WERI-Rb-1 (cell line): ENCODE measurements around the gene CSAG1.
"Not testable (repeated sequence)": the region's sequence is repeated elsewhere in the genome, so short reads cannot be mapped to it uniquely, and the experiment has no call there.

ENCODE experiments used
- DNase-seq: peaks from one replicate; pipeline ENCODE4 v3.0.0-alpha.2; 2020
- H3K27ac ChIP-seq: fragments of 250-450 bp; sonication (Bioruptor Pico); 2 replicates; pipeline ENCODE4 v1.5.1; 2020; ENCODE audit warnings: mild to moderate bottlenecking, moderate library complexity
- H3K27me3 ChIP-seq: fragments of 250-450 bp; sonication (Bioruptor Pico); 2 replicates; pipeline ENCODE4 v1.5.1; 2021; ENCODE audit warnings: mild to moderate bottlenecking, low read depth, moderate library complexity; ENCODE audit not compliant: insufficient read depth, severe bottlenecking
- H3K36me3 ChIP-seq: fragments of 250-450 bp; sonication (Bioruptor Pico); 2 replicates; pipeline ENCODE4 v1.5.1; 2020; ENCODE audit warnings: mild to moderate bottlenecking, moderate library complexity
- H3K4me3 ChIP-seq: 2 replicates; pipeline ENCODE4 v1.5.1; 2011; ENCODE audit warnings: low read depth, mild to moderate bottlenecking, control low read depth, low read length
- H3K9me3 ChIP-seq: fragments of 250-450 bp; sonication (Bioruptor Pico); 2 replicates; pipeline ENCODE4 v1.5.1; 2021; ENCODE audit warnings: mild to moderate bottlenecking, moderate library complexity; ENCODE audit not compliant: severe bottlenecking

The CSAG1 gene

DNA sequence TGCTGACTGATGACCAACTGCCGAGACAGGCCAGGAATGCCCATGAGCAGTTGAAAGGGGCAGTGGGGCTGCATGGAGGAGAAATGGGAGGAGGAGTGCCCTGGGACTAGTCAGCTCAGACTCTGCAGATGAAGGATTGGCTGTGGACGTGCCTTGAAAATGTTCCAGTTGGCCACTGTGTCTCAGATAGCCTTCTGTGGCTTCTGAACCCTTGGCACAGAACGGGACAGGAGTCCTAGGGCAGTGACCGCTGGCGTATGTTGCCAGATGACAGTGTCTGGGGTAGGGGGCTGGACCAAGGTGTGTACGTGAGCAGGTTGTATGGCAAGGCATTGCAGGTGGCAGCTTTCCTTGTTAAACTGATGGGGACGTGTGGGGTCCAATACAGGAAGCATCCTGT, 27.0 kb downstream of the CSAG1 start:
- not testable (repeated sequence) for H3K36me3 ChIP-seq, H3K4me3 ChIP-seq, H3K27ac ChIP-seq, H3K9me3 ChIP-seq, H3K27me3 ChIP-seq, DNase-seq

DNA sequence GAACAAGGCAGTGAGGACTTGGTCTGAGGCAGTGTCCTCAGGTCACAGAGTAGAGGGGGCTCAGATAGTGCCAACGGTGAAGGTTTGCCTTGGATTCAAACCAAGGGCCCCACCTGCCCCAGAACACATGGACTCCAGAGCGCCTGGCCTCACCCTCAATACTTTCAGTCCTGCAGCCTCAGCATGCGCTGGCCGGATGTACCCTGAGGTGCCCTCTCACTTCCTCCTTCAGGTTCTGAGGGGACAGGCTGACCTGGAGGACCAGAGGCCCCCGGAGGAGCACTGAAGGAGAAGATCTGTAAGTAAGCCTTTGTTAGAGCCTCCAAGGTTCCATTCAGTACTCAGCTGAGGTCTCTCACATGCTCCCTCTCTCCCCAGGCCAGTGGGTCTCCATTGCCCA, 33.1 kb downstream of the CSAG1 start:
- not testable (repeated sequence) for H3K9me3 ChIP-seq, H3K27ac ChIP-seq, H3K4me3 ChIP-seq, H3K27me3 ChIP-seq, H3K36me3 ChIP-seq, DNase-seq

DNA sequence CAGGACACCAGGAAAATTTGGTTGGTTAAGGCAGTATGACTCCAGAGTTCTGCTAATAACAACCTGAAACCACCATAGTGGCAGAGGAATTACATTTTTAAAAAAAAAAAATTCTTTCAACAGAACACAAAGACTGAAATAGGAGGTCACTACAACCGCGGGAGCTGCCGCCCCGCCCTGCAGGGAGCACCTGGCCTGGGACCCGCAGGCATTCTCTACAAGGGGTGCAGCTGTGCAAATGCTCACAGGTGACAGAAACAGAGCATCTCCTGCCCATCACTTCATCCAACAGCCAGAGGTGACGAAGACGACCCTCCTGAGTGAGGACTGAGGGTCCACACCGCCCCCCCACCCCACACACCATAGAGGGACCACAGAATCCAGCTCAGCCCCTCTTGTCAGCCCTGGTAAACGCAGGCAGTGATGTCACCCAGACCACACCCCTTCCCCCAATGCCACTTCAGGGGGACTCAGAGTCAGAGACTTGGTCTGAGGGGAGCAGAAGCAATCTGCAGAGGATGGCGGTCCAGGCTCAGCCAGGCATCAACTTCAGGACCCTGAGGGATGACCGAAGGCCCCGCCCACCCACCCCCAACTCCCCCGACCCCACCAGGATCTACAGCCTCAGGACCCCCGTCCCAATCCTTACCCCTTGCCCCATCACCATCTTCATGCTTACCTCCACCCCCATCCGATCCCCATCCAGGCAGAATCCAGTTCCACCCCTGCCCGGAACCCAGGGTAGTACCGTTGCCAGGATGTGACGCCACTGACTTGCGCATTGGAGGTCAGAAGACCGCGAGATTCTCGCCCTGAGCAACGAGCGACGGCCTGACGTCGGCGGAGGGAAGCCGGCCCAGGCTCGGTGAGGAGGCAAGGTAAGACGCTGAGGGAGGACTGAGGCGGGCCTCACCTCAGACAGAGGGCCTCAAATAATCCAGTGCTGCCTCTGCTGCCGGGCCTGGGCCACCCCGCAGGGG, 35.3 kb downstream of the CSAG1 start, which contains the start of gene MAGEA3:
Gene MAGEA3, plus strand, starts transcription at position 843 of the 980 bp plus-strand sequence. CDS start 2,039 bp downstream, outside the sequence.
- not testable (repeated sequence) for H3K4me3 ChIP-seq, H3K27ac ChIP-seq, DNase-seq, H3K9me3 ChIP-seq, H3K27me3 ChIP-seq, H3K36me3 ChIP-seq

DNA sequence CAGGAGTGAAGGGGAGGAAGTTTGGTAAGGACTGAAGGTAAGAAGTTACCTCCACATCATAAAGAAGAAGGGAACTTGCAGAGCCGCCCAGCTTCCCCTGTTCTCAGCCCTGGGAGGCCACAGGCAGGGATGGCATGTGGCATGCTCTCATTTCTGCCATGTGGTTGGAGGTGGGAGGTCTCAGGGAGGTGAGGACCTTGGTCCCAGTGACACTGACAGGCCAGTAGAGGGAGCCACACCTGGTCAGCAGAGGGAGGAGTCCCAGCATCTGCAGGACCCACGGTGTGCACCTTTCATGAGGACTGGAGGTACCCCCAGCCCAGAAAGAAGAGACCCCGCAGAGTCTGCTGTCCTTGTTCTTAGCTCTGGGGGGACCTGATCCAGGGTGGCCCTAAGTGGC, 52.5 kb downstream of the CSAG1 start:
- H3K27ac ChIP-seq, DNase-seq, H3K36me3 ChIP-seq: not testable (repeated sequence)

More for the DNA sequence above, 52.5 kb downstream of the CSAG1 start:
- not testable (repeated sequence) for H3K4me3 ChIP-seq, H3K9me3 ChIP-seq, H3K27me3 ChIP-seq
